ENCODE data around the gene CEPT1. TPM values are rescaled to one million over a fixed set of nuclear protein-coding genes. Genes with fewer than 3 reads are reported as not detected.

The CEPT1 gene
- total and polyA plus RNA-seq, 2 of the 8 experiments (the other 6 are each of a cell fraction or from before 2014, with no cell fraction given) = 18.5 to 28.6 TPM

DNA sequence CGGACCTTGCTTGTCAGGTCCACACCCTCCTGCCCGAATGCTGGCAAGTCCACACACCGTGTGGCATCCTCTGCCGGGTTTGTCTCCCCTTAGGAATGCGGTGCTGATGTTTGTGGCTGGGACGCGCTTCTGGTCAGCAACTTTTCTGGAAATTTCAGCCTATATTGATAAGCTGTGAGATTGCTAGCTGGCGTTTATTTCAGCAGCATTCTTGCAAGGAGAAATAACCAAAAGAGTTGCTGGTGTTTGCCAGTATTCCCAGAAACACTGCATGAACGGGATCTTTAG, 601 bp downstream of the CEPT1 start:
- Histone ChIP-seq H3K18ac (ENCODE audit: extremely low read depth, low read length) (peak overlapping the region; percentile 66), H3K23ac (ENCODE audit: insufficient read length) (no peak overlapping the region), H3K79me1 (ENCODE audit: low read depth, low read length) (0 out of 2 replicates have a peak, but pooled peaks cover 3% of the 10 kb centered on the region), H3K79me2 (ENCODE audit: control insufficient read depth in 1 of 2, insufficient read depth in 2 of 2, low read length in 2 of 2) (peaks cover 10 to 59% of the 10 kb centered on the region in 2 experiments), H2BK20ac (ENCODE audit: low read length) (no peak overlapping the region), H2BK5ac (ENCODE audit: low read depth, low read length) (0 out of 2 replicates have a peak overlapping the region, but pooled peaks have one; percentile 79), H3K27me3 (replicated peaks in 1 of 4; ENCODE audit: control insufficient read depth in 3 of 4, extremely low read depth in 1 of 4, insufficient read depth in 3 of 4, low read length in 3 of 4) (no peaks in the 10 kb centered on the region), H4K8ac (ENCODE audit: extremely low read depth, insufficient read depth, low read length) (no peak overlapping the region), H3K4me3 (ENCODE audit: extremely low read depth in 1 of 4, insufficient read depth in 2 of 4, low read depth in 3 of 4, low read length in 4 of 4) (peak overlapping the region; percentile 52 to 84 (median 82)), H2BK15ac (ENCODE audit: low read length) (no peak overlapping the region), H3K27ac (ENCODE audit: low read depth, low read length) (peak overlapping the region; percentile 69; the same call in 1 of the 2 replicates), H3K4me2 (ENCODE audit: insufficient read depth in 1 of 2, low read depth in 2 of 2, low read length in 2 of 2) (peak overlapping the region; percentile 57 to 71), H2AK5ac (ENCODE audit: low read depth, low read length) (no peak overlapping the region), H2BK120ac (replicated peaks; ENCODE audit: low read depth, low read length) (no peak overlapping the region), H3K9me3 (ENCODE audit: insufficient read depth in 2 of 2, low read depth in 1 of 2, low read length in 1 of 2) (no peaks in the 10 kb centered on the region), H4K5ac (ENCODE audit: insufficient read length, low read depth, low read length) (no peak overlapping the region), H4K91ac (replicated peaks; ENCODE audit: insufficient read length, low read length) (no peak overlapping the region), H2BK12ac (ENCODE audit: low read depth, low read length) (no peak overlapping the region), H3K56ac (replicated peaks; ENCODE audit: insufficient read length, low read depth, low read length) (no peak overlapping the region), H3K36me3 (ENCODE audit: control insufficient read depth in 2 of 4, insufficient read depth in 4 of 4, low read length in 3 of 4) (peaks cover 0 to 15% (median 1%) of the 10 kb centered on the region in 4 experiments; a peak in 3 of 8 replicates), H4K20me1 (replicated peaks in 1 of 2; ENCODE audit: control insufficient read depth in 1 of 2, insufficient read depth in 2 of 2, low read length in 2 of 2) (peaks cover 0 to 3% of the 10 kb centered on the region in 2 experiments), H3K23me2 (ENCODE audit: low read depth, low read length) (no peaks in the 10 kb centered on the region), H3K9ac (replicated peaks in 1 of 4; ENCODE audit: extremely low read depth in 1 of 4, low read depth in 3 of 4, low read length in 3 of 4) (peak overlapping the region in 3 of 4 experiments; percentile 69 to 82 (median 72); a peak in 6 of 7 replicates), H2AFZ (ENCODE audit: low read length) (0 out of 2 replicates have a peak overlapping the region, but pooled peaks have one; percentile 46), H3K14ac (ENCODE audit: insufficient read length) (no peak overlapping the region), H3K4me1 (replicated peaks in 1 of 4; ENCODE audit: control insufficient read depth in 3 of 4, insufficient read depth in 4 of 4, low read length in 3 of 4) (peaks cover 0 to 8% (median 0%) of the 10 kb centered on the region in 4 experiments; a peak in 3 of 7 replicates), H3K4ac (replicated peaks; ENCODE audit: insufficient read length, low read depth, low read length) (no peak overlapping the region)
- FAIRE-seq = no peak
- TF ChIP-seq, protein P1, sequence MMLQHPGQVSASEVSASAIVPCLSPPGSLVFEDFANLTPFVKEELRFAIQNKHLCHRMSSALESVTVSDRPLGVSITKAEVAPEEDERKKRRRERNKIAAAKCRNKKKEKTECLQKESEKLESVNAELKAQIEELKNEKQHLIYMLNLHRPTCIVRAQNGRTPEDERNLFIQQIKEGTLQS (IDR thresholded peaks at IDR 0.05; ENCODE audit: insufficient read depth, low read depth, low read length) = no peak
- TF ChIP-seq KDM1A (IDR thresholded peaks at IDR 0.05; ENCODE audit: borderline replicate concordance, low read length) (no peak), HDAC2 (IDR thresholded peaks at IDR 0.05; ENCODE audit: borderline replicate concordance in 1 of 2, low read depth in 2 of 2, low read length in 2 of 2) (peak in 1 of 2 experiments; percentile 42; a peak in 1 of 4 replicates), TEAD4 (IDR thresholded peaks at IDR 0.05; ENCODE audit: low read depth, low read length) (0 out of 2 replicates have a peak, but pooled peaks have one; percentile 21), FOSL1 (IDR thresholded peaks at IDR 0.05; ENCODE audit: insufficient read depth, low read depth, low read length) (no peak), SIX5 (IDR thresholded peaks at IDR 0.05; ENCODE audit: low read depth, low read length) (no peak), KDM4A (IDR thresholded peaks at IDR 0.05; ENCODE audit: low read depth, low read length, severe bottlenecking) (peak; percentile 0), TCF12 (IDR thresholded peaks at IDR 0.05; ENCODE audit: low read depth, low read length) (no peak), SIN3A (conservative IDR thresholded peaks at IDR 0.05 in 1 of 2, IDR thresholded peaks at IDR 0.05 in 1 of 2; ENCODE audit: low read depth in 1 of 2, low read length in 2 of 2) (0 out of 4 replicates have a peak, but pooled peaks of 1 of the 2 experiments have one; percentile 4)
- ChIA-PET CTCF (ENCODE audit: partially characterized antibody) (no interaction called here), POLR2A (ENCODE audit: partially characterized antibody) (interaction anchor here (0.6 kb wide), 1 partner anchor 125 kb away, joined by 4 read pairs; no protein-coding TSS in a partner anchor)
- no peak for DNase-seq (ENCODE audit: low read depth in 1 of 2, low spot score in 2 of 2)
- 3% methylated on average over 8 of the region's 9 CpGs; no CpG with 5 or more reads in 1 of the 2 experiments for WGBS, 2 experiments (ENCODE audit: extremely low coverage in 1 of 2, insufficient coverage in 1 of 2, insufficient read length in 1 of 2, insufficient replicate concordance in 2 of 2, low coverage in 1 of 2, low lambda C conversion rate in 2 of 2, missing lambda C conversion rate in 1 of 2)
